ENCODE data around the gene FHAD1.
"Not testable (repeated sequence)": the region's sequence is repeated elsewhere in the genome, so short reads cannot be mapped to it uniquely, and the experiment has no call there.

Gene FHAD1

GRCh38 chr1:15370781-15371520 is 123.9 kb downstream of the FHAD1 start:
- no peak for DNase-seq (ENCODE audit: low spot score)

- no peak for DNase-seq (ENCODE audit: low spot score)
These were observed 124.9 kb downstream of the FHAD1 start for GRCh38 chr1:15371610-15372545.

- DNase-seq (ENCODE audit: low spot score), result no peak
These were observed 131.7 kb downstream of the FHAD1 start for GRCh38 chr1:15378729-15379128.

GRCh38 chr1:15379151-15379550 is 132.1 kb downstream of the FHAD1 start:
- not testable (repeated sequence) for DNase-seq (ENCODE audit: low spot score)

- DNase-seq (ENCODE audit: low spot score), result no peak
These were observed 133.8 kb downstream of the FHAD1 start for GRCh38 chr1:15380601-15381508.

- DNase-seq (ENCODE audit: low spot score), result no peak
These were observed 134.8 kb downstream of the FHAD1 start for GRCh38 chr1:15381805-15382204.

- DNase-seq (ENCODE audit: low spot score), result no peak
These were observed 135.8 kb downstream of the FHAD1 start for GRCh38 chr1:15382601-15383518.

GRCh38 chr1:15383810-15384209 is 136.8 kb downstream of the FHAD1 start:
- DNase-seq (ENCODE audit: low spot score), result no peak

GRCh38 chr1:15384301-15384901 is 137.4 kb downstream of the FHAD1 start:
- no peak for DNase-seq (ENCODE audit: low spot score)

- no peak for DNase-seq (ENCODE audit: low spot score)
These were observed 138.4 kb downstream of the FHAD1 start for GRCh38 chr1:15385420-15385819.

- no peak for DNase-seq (ENCODE audit: low spot score)
These were observed 139.2 kb downstream of the FHAD1 start for GRCh38 chr1:15386164-15386749.

- no peak for DNase-seq (ENCODE audit: low spot score)
These were observed 141.3 kb downstream of the FHAD1 start for GRCh38 chr1:15388201-15388880.

GRCh38 chr1:15389828-15390227 is 142.8 kb downstream of the FHAD1 start:
- not testable (repeated sequence) for DNase-seq (ENCODE audit: low spot score)

- no peak for DNase-seq (ENCODE audit: low spot score)
These were observed 143.6 kb downstream of the FHAD1 start for GRCh38 chr1:15390667-15391066.

GRCh38 chr1:15391366-15391765 is 144.3 kb downstream of the FHAD1 start:
- DNase-seq (ENCODE audit: low spot score), result no peak

GRCh38 chr1:15393475-15394257 is 146.6 kb downstream of the FHAD1 start:
- DNase-seq (ENCODE audit: low spot score), result no peak

- DNase-seq (ENCODE audit: low spot score), result no peak
These were observed 147.3 kb downstream of the FHAD1 start for GRCh38 chr1:15394258-15394690.

- DNase-seq (ENCODE audit: low spot score), result no peak
These were observed 150.2 kb downstream of the FHAD1 start for GRCh38 chr1:15397236-15397635.

GRCh38 chr1:15399710-15400109 is 152.7 kb downstream of the FHAD1 start:
- no peak for DNase-seq (ENCODE audit: low spot score)
